ENCODE results near the gene UBXN6.
A peak's percentile ranks its signal among the peaks of the same experiment; 100 is the strongest.

Gene UBXN6

GRCh38 chr19:4442819-4443146, 14.8 kb downstream of the UBXN6 start:
- DNase-seq (ENCODE audit: low spot score) = no peak

- DNase-seq (ENCODE audit: low spot score) = no peak
Observed at GRCh38 chr19:4441994-4442818, 15.4 kb downstream of the UBXN6 start.

DNA sequence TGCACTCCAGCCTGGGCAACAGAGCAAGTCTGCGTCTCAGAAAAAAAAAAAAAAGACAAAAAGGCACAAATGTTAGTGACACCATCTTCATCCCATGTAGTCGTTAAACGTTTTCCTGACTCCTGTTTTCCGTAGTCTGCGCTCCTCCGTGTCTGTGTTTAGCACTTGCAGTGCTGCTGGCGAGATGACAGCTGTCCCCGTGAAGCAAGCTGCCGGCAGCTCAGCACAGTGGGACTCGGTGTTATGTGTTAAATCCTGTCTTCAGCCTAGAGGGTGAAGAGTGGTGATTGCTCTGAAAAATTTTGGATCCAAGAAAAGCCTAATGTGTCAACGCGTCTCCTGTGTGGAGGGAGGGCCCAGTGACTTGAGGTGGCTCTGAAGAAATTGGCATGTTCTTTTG, 18.4 kb downstream of the UBXN6 start:
- DNase-seq (ENCODE audit: low spot score) = no peak

DNA sequence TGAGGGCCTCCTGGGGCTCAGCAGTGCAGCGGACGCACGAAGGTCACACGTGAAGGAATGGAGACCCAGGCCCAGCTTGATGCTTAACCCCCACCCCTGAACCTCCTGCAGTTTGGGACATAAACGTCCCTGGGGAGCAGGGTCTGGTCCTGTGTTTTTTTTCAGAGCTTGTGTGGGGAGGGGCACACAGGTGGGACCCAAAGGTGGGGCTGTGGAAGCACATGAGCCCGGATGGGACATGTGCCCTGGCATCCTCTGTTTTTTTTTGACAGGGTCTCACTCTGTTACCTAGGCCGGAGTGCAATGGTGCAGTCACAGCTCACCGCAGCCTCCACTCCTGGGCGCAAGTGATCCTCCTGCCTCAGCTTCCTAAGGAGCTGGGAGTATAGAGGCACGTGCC, 20.5 kb downstream of the UBXN6 start:
- no peak for DNase-seq (ENCODE audit: low spot score)

DNA sequence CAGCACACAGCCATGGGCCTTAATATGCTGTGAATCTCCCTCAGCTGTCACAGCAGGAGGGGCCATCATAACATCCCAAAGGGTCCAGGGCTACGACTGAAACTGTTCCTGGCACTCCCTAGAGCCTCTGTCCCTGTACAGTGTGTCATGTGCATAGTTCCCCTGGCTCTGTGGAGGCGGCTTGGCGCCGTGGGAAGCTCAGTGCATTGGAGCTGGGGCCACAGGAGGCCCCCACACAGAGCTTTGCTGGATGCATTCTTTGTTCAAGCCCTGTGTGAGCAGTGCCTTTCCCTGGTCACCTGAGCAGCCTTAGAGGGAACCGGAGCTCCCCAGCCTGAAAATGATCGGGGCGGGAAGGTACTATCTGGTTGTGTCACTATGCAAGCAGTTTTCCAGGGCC, 21.4 kb downstream of the UBXN6 start:
- no peak for DNase-seq (ENCODE audit: low spot score)

DNA sequence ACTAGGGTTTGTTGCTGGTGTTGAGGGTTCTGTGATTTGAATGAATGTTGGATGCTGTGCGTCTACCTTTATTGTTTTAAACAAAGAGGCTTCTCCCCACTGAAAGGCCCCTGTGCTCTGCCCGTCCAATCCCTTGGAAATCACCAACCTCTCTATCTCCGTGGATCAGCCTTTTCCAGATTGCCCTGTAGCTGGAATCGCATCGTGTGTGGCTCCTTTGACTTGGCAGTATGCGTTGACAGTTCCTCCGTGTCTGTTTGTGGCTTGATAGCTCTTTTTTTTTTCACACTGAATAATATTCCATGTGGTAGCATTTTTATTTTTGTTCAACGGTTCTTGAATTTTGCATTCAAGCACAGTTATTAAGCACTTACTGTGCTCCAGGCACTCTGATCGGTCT, 23.2 kb downstream of the UBXN6 start:
- no peak for DNase-seq (ENCODE audit: low spot score)

GRCh38 chr19:4432918-4433506, 24.6 kb downstream of the UBXN6 start:
- no peak for DNase-seq (ENCODE audit: low spot score)

GRCh38 chr19:4431808-4432674, 25.6 kb downstream of the UBXN6 start:
- peak; percentile 54 for DNase-seq (ENCODE audit: low spot score)

DNA sequence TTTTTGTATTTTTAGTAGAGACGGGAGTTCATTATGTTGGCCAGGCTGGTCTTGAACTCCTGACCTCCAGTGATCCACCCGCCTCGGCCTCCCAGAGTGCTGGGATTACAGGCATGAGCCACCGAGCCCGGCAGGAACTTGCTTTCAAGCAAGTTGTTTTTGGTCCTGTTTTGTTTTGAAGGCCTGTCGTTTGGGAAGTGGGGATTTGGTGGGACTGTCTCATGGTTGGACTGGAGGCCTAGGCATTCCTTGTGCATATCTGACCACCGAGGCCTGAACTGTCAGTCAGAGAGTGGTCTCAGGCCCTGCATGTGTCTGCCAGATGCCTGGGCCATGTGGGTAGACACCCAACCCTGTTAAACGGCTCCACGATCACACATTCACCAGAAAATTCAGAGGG, 26.3 kb downstream of the UBXN6 start:
- no peak for DNase-seq (ENCODE audit: low spot score)

GRCh38 chr19:4430760-4431159, 26.8 kb downstream of the UBXN6 start:
- peak; percentile 65 for DNase-seq (ENCODE audit: low spot score)

DNA sequence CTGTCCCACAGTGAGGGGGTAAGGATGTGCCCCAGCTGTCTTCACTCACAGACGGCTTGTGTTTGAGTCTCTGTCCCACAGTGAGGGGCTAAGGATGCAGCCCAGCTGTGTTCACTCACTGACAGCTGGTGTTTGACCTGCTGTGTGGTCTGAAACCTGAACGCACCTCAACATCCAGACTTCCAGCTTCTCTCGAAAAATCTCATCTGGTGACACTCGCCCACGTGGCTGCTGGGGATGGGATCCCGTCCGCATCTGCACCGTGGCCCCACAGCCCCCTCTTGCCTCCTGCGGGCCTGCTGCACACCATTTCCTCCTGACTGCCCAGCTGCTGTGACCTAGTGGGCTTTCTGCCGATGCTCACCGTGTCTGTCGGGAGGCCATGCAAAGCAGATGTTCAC, 27.8 kb downstream of the UBXN6 start:
- DNase-seq (ENCODE audit: low spot score) = no peak

GRCh38 chr19:4429256-4429655, 28.3 kb downstream of the UBXN6 start:
- no peak for DNase-seq (ENCODE audit: low spot score)

DNA sequence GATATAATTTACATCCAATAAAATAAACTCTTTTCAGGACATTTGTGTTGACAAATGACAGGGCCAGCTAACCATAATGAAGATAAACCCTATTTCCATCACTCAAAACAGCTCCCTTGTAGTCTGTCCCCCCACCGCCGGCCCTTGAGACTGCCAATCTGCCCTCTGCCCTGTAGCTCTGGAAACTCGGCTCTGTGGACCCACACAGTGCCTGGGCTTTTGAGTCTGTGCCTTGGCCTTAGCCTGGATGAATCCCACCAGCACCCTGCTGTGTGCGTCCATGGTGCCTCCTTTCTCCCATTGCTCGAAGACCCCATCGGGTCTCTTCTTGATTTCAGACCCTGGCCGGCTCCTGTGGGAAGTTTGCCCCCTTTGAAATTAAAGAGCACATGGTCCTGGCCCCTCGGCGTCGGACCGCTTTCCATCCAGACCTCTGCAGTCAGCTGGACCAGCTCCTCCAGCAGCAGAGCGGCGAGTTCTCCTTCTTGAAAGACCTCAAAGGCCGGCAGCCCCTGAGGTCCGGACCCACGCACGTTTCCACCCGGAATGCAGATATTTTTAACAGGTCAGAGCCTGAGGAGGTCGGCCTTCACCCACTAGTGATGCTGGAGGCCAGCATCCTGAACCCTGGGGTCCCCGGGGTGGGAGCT, 29.1 kb downstream of the UBXN6 start:
- no peak for DNase-seq (ENCODE audit: low spot score)

DNA sequence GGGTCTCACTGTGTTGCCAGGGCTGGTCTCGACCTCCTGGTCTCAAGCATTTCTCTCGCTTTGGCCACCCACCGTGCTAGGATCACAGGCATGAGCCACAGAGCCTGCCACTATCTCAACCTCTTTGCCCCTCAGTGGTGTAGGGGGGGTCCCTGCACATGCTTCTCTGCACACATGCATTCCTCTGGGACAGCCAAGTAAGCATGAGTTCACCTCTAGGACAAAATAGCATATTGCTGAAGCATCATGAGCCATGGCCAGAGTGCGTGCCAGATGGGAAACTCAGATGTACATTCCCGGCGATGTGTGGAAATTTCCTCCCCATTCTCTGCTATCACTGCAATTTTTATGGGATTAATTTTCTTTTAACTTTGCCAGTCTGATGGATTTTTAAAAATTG, 32.1 kb downstream of the UBXN6 start:
- no peak for DNase-seq (ENCODE audit: low spot score)

DNA sequence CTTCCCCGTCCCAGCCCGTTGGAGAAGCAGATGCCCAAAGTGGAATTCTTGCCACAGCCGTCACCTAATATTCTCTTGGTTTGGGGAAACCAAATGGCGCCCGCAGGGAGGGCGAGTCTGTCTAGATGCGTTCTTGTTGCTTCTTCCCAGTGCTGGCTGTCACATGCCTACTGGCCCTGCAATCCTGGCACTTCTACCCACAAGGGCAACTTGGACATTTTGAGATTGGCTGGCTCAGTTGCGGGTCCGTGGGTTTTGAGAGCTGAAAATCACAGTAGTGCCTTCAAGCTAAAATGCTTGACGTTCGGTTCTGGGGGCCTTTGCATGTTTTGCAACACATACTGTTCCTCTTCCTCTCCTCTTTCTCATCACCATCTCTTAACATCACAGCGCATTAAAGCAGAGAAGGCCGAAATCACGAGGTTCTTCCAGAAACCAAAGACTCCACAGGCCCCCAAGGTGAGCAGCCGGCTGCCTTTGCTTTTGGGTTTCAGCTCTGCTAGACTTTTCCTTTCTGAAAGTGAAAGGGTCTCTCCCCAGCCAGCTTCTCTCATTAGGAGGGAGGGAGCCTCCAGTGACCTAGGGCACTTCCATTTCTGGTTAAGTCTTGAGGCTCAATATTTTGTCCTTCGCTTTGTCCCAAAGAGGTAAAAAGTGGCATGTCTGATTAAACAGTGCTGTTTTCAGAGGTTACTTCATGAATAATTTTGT, 34.0 kb downstream of the UBXN6 start:
- no peak for DNase-seq (ENCODE audit: low spot score)

GRCh38 chr19:4416268-4416667, 41.3 kb downstream of the UBXN6 start:
- no peak for DNase-seq (ENCODE audit: low spot score)

- DNase-seq (ENCODE audit: low spot score) = no peak
Observed at GRCh38 chr19:4415352-4415751, 42.2 kb downstream of the UBXN6 start.

DNA sequence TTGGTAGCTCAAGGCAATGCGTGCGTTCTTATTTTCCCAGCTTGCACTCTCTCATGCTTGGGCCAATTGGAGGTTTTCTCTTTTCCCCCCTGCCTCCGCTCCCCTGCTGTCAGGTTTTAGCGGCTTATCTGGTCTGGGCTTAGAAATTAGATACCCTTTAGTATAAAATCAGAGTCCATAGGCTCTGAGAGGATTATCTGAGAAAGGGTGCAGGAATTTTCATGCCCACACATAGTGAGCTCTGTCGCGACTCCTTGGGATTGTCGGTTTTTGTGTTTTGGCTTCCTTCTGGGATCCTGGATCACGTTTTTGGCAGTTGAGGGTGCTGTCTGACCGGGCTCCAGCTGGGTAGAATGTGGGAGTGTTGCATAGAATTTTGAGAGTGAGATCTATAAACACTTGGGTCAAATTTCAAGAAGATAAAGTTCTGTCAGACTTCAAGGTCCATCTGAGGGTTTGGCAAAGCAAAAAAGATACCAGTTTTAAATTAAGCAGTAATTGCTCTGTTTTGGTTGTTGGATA, 42.7 kb downstream of the UBXN6 start:
- no peak for DNase-seq (ENCODE audit: low spot score)

DNA sequence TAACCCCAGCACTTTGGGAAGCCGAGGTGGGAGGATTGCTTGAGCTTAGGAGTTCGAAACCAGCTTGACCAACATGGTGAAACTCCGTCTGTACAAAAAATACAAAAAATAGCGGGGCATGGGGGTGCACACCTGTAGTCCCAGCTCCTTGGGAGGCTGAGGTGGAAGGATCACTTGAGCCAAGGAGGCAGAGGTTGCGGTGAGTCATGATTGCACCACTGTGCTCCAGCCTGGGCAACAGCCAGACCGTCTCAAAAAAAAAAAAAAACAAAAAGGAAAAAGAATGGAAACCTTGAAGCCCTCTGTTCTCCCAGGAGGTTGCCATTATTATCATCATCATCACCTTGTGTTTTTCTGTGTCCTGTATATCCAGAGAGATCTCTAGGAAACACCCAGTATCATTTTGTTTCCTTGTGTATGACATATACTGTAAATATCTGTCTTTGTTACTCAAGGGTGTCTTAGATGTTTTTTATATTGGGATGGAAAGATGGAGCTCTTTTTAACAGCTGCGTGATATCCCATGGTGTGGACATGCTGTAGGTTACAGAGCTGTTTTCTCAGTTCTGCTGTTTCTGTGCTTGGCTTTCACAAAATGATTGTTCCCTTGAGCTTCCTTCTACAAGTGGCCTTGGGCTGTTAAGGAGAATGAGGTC, 43.3 kb downstream of the UBXN6 start:
- DNase-seq (ENCODE audit: low spot score) = no peak

- DNase-seq (ENCODE audit: low spot score) = no peak
Observed at GRCh38 chr19:4413588-4413987, 44.0 kb downstream of the UBXN6 start.

All from globus pallidus (tissue), 1 donor.